Stimulated activated CD8-positive, alpha-beta memory T cell treated with anti-CD3 and anti-CD28 coated beads, Interleukin-4, amount 100 ng/mL, for 4 hours (primary cell): ENCODE results near the gene SMG6.

Experiments
- DNase-seq, 2 donors: peaks; one replicate each; pipeline ENCODE4 v3.0.0-alpha.2; 2020; ENCODE audit warnings: low read depth in 2 of 2, low spot score in 1 of 2

Gene SMG6

DNA sequence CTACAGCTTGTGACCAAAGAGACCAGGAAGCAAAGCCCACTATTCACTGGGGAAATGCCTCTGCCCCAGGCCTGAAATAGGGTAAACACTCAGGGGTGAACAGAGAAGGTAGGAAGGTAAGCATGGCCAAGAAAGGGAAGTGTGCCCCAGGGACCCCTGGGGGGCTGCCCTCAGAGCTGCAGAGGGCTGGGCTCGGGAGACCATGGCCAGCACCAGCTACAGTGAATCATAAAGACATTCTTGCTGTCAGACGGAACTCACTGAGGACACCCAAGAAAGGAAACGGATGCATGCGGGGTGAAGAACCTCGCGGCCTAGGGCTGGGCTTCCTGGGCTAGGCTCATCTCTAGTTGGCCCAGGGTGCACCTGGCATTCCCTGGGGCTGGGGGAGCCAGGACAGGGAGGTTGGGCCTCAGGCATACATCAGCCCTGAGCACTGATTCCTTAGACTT is 239.0 kb downstream of the SMG6 start:
- DNase-seq = no peak

DNA sequence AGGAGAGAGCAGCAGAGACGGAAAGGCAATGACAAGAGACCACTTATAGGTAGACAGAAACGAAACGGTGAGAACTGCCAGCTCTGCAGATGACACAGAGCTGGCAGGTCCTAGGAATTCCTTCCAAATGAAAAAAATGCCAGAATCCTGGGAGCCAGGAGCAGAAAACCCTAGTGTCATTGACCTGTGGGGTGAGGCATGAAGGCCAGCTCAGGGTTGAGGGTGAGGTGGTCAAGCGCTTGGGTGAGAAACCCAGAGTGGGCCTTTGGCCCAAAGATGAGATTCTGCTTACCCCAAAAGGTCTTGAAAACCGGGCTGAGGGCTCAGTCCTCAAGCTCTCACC is 239.5 kb downstream of the SMG6 start:
- DNase-seq = no peak

DNA sequence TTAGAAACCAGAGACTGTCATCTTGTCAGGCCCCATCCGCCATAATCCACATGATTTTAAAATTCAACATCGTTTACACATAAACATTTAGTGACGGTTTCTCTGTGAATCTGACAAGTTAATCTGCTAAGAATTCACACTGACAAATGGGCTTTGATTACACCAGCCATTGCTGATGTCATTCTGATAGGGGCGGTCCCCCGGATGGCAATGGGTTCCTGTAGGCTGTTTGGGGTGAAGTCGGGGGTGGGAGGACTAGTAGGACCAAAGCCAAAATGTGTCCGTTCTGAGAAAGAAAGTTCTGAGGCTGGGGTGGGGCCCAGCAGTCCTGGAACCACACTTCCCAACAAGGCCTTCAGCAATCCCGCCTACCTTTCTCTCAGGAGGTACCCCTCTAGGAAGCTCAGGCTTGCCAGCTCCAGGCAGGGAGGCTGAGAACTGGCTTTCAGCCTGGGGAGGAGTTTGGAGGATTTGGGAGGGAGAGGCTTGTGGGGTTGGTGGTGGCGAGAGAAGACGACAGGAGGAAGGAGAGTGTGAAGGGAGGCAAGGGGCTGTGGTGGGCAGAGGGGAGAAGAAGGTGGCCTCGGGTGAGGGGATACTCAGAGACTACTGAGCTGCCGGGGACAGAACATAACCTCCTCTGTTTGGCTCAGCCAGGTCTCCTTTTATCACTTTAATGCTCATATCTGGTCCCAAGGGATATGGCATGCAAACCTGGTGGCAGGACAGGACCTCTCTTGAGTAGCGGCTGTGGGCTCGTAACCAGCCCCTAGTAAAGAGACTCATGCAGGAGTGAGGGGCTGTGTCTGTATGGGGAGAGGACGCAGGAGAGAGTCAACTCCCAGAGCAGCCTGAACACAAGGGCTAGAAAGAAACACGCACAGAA is 240.1 kb downstream of the SMG6 start:
- no peak for DNase-seq

DNA sequence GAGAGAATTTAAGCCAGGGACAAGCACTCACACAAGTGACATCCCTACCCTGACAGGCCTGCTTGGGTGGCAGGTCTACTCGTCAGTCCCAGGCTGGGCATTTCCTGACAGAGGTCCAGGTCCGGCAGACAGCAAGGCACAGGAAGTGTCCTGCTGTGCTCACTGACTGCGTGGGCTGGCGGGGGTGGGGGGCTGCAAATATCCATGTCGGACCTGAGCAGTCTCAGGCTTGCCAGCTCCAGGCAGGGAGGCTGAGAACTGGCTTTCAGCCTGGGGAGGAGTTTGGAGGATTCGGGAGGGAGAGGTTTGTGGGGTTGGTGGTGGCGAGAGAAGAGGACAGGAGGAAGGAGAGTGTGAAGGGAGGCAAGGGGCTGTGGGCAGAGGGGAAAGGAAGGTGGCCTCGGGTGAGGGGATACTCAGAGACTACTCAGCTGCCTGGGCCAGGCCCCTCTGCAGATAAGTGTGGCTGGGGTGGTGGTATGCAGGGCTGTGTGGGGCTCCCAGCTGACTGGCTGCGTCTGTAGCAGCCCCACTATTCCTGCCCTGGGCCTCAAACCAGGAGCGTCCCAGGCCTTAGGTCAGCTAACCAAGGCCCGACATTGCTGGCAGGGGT is 240.9 kb downstream of the SMG6 start:
- DNase-seq = no peak

DNA sequence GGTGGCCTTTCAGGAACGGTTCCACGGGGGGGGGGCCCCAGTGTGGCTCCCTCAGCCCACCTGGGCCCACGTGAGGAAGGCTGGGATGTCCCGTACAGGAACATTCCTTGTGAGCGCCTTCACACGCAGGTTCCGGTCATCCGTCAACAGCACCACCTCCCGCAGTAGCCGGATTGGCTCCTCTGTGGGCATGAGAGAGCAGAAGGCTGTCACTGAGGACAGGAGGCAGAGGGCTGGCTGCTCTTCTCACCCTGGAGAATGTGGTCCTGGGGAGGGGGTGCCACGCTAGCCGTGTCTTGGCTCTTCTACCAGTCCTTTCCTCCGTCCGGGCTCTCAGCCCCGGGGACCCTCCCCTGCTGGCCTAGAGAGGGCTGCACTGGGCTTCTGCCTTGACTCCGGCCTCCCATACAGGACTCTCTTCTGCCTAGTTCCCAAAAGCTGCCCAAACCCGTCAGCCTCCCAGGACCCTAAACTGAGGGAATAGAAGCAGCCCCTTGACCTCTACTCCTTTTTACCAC is 242.1 kb downstream of the SMG6 start:
- no peak for DNase-seq

DNA sequence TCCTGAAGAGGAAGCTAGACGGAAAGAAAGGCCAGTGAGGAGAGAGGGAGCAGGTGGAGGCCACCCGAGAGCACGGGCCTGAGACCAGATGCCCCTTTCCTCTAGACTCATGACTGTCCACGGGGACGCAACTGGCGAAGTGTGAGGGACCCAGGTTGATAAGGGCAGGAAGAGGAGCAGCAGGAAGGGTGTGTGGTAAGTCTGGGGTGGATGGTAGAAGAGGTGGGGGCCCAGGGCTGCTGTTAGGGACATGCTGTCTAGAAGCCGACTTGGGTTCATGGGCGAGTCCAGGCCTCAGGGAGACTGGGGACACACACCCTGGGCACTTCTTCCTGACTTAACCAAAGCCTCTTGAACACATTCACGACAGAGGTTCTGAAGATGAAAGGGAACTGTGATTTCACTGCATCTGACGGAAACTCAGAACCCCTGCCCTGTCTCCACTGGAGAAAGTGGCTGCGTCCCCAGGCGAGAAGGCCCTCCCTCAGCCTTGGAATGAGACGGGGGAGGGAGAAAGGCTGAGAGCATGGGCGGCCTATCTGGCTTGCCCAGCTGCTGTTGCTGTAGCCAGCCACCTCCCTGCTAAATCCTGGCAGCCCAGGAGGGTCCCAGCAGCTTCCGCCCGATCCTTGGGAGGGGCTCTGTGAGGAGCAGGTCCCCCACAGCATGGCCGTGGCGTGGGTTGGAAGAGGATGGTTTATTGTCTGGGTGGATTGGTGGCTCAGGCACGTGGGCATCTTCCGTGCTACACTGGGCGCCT is 242.7 kb downstream of the SMG6 start:
- DNase-seq = no peak

DNA sequence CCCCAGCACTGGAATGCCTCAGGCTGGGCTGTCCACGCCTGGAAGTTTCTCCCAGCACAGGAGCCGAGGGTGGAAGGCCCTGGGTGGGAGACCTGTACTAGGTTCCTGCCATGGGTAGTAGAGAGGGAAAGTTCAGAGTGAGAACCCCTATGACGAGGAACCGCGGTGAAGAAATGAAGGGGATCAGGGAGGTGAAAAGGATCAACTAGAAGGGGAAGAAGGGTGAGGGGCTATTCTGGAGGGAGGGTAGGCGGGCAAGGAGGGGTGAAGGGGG is 243.3 kb downstream of the SMG6 start:
- DNase-seq = no peak

DNA sequence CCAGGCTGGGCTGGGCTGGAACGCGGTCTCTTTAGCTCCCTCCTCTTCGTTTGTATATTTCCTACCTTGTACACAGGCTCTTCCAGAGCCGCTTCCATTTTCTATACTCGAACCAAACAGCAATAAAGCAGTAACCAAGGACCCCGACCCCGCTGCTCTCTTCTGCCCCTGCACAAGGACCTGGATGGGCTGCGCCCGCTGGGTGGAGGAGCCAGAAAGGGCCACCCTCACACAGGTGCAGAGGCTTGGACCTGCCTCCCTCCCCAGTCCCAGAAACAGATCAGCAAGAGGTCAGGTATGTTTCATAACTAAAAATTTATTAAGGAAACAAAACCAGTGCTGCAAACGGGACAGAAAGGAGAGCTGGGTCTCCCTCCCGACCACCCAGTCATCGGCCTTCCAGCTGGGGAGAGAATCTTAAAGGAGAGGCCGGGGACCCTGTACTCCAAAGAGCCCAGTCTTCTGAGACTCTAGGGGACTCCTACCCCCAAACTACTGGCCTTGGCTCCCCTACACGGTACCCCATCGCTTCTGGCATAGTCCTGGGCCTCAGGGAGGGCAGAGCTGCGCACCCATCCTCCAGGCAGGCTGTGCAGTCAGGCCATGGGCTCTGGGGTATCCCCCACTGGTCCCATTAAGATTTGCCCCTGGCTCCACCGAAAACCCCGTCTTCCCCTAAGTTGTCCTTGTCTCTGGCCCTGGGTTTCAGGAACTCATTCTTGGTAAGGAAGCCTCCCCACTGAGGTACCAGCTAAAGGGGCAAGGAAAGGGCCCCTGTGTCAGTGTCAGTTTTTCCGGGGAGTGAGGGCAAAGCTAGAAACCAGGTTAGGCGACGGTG is 243.8 kb downstream of the SMG6 start:
- no peak for DNase-seq

DNA sequence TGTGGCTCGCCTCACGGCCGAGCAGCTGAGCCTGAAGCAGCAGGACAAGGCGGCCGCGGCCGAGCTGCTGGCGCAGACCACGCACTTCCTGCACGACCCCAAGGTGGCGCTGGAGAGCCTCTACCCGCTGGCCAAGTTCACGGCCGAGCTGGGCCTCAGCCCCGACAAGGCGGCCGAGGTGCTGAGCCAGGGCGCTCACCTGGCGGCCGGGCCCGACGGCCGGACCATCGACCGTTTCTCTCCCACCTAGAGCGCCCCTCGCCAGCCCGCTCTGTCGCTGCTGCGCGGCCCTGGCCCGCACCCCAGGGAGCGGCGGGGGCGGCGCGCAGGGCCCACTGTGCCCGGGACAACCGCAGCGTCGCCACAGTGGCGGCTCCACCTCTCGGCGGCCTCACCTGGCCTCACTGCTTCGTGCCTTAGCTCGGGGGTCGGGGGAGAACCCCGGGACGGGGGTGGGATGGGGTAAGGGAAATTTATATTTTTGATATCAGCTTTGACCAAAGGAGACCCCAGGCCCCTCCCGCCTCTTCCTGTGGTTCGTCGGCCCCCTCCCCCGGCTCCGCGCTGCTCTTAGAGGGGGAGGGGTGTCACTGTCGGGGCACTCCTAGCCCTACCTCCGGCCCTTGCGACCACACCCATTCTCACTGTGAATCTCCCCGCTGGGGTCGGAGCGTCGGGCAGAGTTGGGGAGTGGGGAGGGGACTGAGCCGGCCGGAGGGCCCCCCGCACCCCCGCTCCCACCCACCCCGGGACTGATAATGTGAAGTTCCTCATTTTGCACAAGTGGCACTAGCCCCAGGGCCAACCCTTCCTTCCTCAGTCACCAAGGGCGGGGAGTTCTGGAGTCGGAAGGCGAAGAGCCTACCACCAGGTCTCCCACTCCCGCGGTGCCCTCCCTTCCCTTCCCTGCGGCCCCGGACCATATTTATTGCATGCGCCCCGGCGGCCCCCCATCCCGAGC is 244.7 kb downstream of the SMG6 start:
- no peak for DNase-seq

DNA sequence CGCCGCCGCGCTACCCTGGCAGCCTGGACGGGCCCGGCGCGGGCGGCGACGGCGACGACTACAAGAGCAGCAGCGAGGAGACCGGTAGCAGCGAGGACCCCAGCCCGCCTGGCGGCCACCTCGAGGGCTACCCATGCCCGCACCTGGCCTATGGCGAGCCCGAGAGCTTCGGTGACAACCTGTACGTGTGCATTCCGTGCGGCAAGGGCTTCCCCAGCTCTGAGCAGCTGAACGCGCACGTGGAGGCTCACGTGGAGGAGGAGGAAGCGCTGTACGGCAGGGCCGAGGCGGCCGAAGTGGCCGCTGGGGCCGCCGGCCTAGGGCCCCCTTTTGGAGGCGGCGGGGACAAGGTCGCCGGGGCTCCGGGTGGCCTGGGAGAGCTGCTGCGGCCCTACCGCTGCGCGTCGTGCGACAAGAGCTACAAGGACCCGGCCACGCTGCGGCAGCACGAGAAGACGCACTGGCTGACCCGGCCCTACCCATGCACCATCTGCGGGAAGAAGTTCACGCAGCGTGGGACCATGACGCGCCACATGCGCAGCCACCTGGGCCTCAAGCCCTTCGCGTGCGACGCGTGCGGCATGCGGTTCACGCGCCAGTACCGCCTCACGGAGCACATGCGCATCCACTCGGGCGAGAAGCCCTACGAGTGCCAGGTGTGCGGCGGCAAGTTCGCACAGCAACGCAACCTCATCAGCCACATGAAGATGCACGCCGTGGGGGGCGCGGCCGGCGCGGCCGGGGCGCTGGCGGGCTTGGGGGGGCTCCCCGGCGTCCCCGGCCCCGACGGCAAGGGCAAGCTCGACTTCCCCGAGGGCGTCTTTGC is 245.6 kb downstream of the SMG6 start:
- DNase-seq = no peak

DNA sequence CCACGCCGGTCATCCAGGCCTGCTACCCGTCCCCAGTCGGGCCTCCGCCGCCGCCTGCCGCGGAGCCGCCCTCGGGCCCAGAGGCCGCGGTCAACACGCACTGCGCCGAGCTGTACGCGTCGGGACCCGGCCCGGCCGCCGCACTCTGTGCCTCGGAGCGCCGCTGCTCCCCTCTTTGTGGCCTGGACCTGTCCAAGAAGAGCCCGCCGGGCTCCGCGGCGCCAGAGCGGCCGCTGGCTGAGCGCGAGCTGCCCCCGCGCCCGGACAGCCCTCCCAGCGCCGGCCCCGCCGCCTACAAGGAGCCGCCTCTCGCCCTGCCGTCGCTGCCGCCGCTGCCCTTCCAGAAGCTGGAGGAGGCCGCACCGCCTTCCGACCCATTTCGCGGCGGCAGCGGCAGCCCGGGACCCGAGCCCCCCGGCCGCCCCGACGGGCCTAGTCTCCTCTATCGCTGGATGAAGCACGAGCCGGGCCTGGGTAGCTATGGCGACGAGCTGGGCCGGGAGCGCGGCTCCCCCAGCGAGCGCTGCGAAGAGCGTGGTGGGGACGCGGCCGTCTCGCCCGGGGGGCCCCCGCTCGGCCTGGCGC is 246.3 kb downstream of the SMG6 start:
- DNase-seq = no peak

DNA sequence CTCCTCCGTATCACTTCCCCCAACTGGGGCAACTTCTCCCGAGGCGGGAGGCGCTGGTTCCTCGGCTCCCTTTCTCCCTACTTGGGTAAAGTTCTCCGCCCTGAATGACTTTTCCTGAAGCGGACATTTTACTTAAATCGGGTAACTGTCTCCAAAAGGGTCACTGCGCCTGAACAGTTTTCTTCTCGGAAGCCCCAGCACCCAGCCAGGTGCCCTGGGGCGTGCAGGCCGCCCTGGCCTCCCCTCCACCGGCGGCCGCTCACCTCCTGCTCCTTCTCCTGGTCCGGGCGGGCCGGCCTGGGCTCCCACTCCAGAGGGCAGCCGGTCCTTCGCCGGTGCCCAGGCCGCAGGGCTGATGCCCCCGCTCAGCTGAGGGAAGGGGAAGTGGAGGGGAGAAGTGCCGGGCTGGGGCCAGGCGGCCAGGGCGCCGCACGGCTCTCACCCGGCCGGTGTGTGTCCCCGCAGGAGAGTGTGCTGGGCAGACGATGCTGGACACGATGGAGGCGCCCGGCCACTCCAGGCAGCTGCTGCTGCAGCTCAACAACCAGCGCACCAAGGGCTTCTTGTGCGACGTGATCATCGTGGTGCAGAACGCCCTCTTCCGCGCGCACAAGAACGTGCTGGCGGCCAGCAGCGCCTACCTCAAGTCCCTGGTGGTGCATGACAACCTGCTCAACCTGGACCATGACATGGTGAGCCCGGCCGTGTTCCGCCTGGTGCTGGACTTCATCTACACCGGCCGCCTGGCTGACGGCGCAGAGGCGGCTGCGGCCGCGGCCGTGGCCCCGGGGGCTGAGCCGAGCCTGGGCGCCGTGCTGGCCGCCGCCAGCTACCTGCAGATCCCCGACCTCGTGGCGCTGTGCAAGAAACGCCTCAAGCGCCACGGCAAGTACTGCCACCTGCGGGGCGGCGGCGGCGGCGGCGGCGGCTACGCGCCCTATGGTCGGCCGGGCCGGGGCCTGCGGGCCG is 247.1 kb downstream of the SMG6 start:
- no peak for DNase-seq

DNA sequence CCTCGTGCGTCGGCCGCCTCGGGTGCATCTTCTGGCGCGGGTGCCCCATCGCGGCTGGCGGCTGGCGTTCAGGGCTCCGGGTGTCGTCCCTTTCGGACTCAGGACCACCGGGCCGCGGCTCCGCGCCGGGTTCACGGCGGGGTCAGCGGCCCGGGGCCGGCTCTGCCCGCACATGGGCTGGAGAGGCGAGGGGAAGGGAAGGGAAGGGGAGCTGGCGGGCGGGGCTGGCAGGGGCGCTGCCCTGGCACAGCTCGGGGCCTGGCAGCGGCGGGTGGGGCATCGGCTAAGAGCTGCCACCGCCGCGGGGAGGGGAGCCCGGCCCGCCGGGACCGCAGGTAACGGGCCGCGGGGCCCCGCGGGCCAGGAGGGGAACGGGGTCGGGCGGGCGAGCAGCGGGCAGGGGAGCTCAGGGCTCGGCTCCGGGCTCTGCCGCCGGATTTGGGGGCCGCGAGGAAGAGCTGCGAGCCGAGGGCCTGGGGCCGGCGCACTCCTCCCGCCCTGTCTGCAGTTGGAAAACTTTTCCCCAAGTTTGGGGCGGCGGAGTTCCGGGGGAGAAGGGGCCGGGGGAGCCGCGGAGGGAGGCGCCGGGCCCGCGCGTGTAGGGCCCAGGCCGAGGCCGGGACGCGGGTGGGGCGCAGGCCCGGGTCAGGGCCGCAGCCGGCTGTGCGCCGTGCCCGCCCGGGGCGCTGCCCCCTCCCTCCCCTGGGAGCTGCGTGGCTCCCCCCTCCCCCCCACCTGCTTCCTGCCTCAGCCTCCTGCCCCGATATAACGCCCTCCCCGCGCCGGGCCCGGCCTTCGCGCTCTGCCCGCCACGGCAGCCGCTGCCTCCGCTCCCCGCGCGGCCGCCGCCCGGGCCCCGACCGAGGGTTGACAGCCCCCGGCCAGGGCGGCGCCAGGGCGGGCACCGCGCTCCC is 248.0 kb downstream of the SMG6 start:
- no peak for DNase-seq

DNA sequence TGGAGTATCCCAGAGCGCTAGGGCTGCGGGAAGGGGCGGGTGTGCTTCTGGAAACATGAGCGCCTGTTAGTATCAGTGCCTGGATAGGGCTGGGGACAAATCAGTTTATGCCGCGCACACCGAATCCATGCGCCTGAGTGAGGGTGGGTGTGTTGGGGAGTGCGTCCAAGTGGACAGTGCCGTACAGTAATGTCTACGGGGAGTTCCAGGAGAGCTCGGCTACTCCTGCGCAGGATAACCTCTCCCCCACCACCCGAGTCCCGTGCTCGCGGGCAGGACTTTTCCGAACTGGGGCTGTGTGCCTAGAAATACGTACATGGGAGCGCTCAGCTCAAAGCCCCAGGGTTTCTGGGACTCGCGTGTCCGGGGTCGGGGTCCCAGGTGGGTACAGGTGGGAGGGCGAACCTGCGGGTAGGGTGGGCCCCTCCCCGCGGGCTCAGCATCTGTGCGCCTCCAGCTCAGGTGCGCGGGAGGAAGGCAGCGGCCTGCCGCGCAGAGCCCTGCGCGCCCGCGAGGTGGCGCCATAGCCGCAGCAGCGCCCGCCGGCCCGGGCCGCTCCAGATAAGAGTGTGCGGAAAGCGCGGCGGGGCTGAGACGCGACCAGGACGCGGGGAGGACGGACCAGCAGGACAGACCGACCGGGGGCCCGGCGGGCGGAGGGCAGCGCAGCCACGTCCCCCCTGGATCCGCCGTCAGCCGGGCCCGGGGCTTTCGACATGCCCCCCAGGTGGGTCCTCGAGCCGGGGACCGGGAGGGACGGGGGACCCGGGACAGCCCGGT is 248.9 kb downstream of the SMG6 start, which contains the start of gene HIC1:
TSS of gene HIC1 (plus strand) at position 592 of the 780 bp plus-strand sequence. CDS start 1,588 bp downstream, outside the sequence.
- DNase-seq = peak in 1 of 2 donors; percentile 58

DNA sequence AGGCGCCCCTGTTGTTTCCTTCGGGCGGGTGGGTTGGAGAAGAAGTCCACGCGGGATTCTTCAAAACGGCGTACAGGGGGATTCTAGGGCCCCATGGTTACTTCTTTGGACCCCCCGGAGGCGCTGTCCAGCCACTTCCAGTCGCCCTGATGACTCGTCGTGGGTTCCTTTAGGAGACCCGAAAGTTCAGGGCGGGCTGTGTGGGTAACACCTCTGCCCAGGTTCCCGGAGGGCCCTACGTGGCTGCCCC is 249.4 kb downstream of the SMG6 start:
- DNase-seq = no peak
